HepG2 (cell line): Measurements from ENCODE around the gene CHCHD5. TPM values are rescaled to one million over a fixed set of nuclear protein-coding genes. Genes with fewer than 3 reads are reported as not detected.
A peak's percentile ranks its signal among the peaks of the same experiment; 100 is the strongest.

Experiments used
- AFF4 ChIP-seq: sonication (generic); formaldehyde crosslinking; IDR thresholded peaks from 2 replicates; pipeline ENCODE4 v1.4.0; 2020; ENCODE audit warnings: missing genetic modification reagents
- CBFB ChIP-seq: sonication (generic); formaldehyde crosslinking; IDR thresholded peaks from 2 replicates; pipeline ENCODE4 v1.4.0; 2020; ENCODE audit warnings: missing genetic modification reagents
- CSRNP1 ChIP-seq: sonication (generic); formaldehyde crosslinking; IDR thresholded peaks from 2 replicates; pipeline ENCODE4 v1.8.1; 2023; ENCODE audit warnings: mild to moderate bottlenecking, missing genetic modification reagents
- DPF2 ChIP-seq: sonication (generic); formaldehyde crosslinking; IDR thresholded peaks from 2 replicates; pipeline ENCODE4 v1.4.0; 2020; ENCODE audit warnings: mild to moderate bottlenecking, low read depth, missing genetic modification reagents, borderline replicate concordance
- ETV6 ChIP-seq: sonication (generic); formaldehyde crosslinking; conservative IDR thresholded peaks from 2 replicates; pipeline ENCODE4 v1.4.0; 2020; ENCODE audit warnings: missing genetic modification reagents
- KLF12 ChIP-seq: sonication (generic); formaldehyde crosslinking; IDR thresholded peaks from 2 replicates; pipeline ENCODE4 v1.4.0; 2020; ENCODE audit warnings: missing genetic modification reagents, borderline replicate concordance
- MIER2 ChIP-seq: IDR thresholded peaks from 2 replicates; pipeline ENCODE4 v1.6.1; 2016; ENCODE audit warnings: missing biosample characterization, missing genetic modification reagents
- MTA1 ChIP-seq: sonication (generic); formaldehyde crosslinking; IDR thresholded peaks from 2 replicates; pipeline ENCODE4 v1.4.0; 2020; ENCODE audit warnings: missing genetic modification reagents, mild to moderate bottlenecking, borderline replicate concordance
- NFYC ChIP-seq: IDR thresholded peaks from 2 replicates; pipeline ENCODE4 v1.6.1; 2016; ENCODE audit warnings: missing genetic modification reagents, missing compliant biosample characterization
- PBX2 ChIP-seq: IDR thresholded peaks from 2 replicates; pipeline ENCODE4 v1.6.1; 2016; ENCODE audit warnings: control low read depth
- PREB ChIP-seq: sonication (generic); formaldehyde crosslinking; IDR thresholded peaks from 2 replicates; pipeline ENCODE4 v1.4.0; 2020; ENCODE audit warnings: missing genetic modification reagents
- SYNCRIP ChIP-seq: fragments of 200-400 bp; formaldehyde crosslinking; IDR thresholded peaks from 2 replicates; pipeline ENCODE4 v1.6.1; 2018; ENCODE audit warnings: mild to moderate bottlenecking, low read depth, low read length; ENCODE audit not compliant: insufficient read depth
- ZFAT ChIP-seq: sonication (generic); formaldehyde crosslinking; conservative IDR thresholded peaks from 2 replicates; pipeline ENCODE4 v1.8.1; 2023; ENCODE audit warnings: missing genetic modification reagents, inconsistent platforms
- ZFP62 ChIP-seq: sonication (generic); formaldehyde crosslinking; IDR thresholded peaks from 2 replicates; pipeline ENCODE4 v1.4.0; 2020; ENCODE audit warnings: missing genetic modification reagents
- polyA plus RNA-seq, 8 experiments: library from polyadenylated mRNA; depleted of rRNA in 3 of 8; stranded (reverse) in 7 of 8; unstranded in 1 of 8; fragments of >200 nt; fragmentation: Illumina TruSeq in 4 of 8; extraction: Trizol in 4 of 8; gene quantifications; 2 replicates each; pipeline versions ENCODE4 v1.2.1 to v1.2.3, GENCODE V29; 2011 to 2016; ENCODE audit warnings: low read depth in 4 of 8, missing spikeins in 1 of 8, mixed read lengths in 1 of 8; ENCODE audit not compliant: insufficient read depth in 1 of 8
- total RNA-seq, 5 experiments: library from RNA; depleted of rRNA; stranded (reverse); fragments of >200 nt; fragmentation: Illumina TruSeq; extraction: Trizol; gene quantifications; 2 replicates each; pipeline ENCODE4 v1.2.3, GENCODE V29; 2016; ENCODE audit warnings: low read depth in 1 of 5
- TF ChIP-seq, protein P1 (sequence below): IDR thresholded peaks from 2 replicates; pipeline ENCODE4 v1.6.1; 2016; ENCODE audit warnings: low read depth, missing genetic modification reagents, missing compliant biosample characterization

Gene CHCHD5
- total and polyA plus RNA-seq, 2 of the 13 experiments (the other 11 are each of a cell fraction or from before 2014, with no cell fraction given): 19.0 to 23.9 TPM

DNA sequence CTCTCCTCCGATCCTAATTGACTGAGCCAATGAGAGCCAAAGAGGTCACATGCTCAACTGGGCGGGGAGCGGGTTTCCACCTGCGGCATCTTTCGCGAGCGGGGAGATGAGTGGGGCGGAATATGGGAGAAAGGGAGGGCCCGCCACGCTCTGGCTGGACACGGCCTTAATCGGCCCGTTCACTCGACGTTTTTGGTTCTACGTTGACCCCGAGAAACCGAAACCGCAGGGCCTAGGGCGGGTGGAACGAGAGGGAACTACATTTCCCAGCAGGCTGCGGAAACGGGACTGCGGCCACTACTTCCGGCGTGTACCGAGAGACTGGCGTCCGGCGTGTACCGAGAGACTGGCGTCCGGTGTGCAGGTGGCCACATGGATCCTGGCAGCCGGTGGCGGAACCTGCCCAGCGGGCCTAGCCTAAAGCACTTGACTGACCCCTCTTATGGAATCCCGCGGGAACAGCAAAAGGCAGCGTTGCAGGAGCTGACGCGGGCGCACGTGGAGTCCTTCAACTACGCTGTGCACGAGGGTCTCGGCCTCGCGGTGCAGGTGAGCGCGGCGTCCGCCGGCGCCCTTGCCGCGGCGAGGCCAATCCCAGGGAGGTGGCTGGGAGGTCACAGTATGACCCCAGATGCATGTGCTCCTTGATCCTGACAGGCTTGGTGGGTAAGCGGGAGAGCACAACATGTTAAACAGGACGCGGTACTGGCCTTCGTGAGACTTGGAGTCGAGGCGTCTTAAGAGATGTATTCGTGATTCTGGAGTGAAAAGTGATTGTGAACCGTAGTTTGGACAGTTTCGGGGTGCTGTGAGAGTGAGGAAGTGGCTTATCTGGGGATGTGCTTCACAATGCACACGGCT is 42.1 kb upstream of the CHCHD5 start, which contains the start of gene POLR1B (continued):
- TF ChIP-seq PREB (CRISPR knock-in tag): no peak; the same call in 1 of the 2 replicates
- no peak for TF ChIP-seq SYNCRIP
- TF ChIP-seq NFYC (CRISPR knock-in tag): peak; percentile 67
- no peak for TF ChIP-seq AFF4 (CRISPR knock-in tag)
- TF ChIP-seq ZFAT (CRISPR knock-in tag): no peak
- TF ChIP-seq, protein P1, sequence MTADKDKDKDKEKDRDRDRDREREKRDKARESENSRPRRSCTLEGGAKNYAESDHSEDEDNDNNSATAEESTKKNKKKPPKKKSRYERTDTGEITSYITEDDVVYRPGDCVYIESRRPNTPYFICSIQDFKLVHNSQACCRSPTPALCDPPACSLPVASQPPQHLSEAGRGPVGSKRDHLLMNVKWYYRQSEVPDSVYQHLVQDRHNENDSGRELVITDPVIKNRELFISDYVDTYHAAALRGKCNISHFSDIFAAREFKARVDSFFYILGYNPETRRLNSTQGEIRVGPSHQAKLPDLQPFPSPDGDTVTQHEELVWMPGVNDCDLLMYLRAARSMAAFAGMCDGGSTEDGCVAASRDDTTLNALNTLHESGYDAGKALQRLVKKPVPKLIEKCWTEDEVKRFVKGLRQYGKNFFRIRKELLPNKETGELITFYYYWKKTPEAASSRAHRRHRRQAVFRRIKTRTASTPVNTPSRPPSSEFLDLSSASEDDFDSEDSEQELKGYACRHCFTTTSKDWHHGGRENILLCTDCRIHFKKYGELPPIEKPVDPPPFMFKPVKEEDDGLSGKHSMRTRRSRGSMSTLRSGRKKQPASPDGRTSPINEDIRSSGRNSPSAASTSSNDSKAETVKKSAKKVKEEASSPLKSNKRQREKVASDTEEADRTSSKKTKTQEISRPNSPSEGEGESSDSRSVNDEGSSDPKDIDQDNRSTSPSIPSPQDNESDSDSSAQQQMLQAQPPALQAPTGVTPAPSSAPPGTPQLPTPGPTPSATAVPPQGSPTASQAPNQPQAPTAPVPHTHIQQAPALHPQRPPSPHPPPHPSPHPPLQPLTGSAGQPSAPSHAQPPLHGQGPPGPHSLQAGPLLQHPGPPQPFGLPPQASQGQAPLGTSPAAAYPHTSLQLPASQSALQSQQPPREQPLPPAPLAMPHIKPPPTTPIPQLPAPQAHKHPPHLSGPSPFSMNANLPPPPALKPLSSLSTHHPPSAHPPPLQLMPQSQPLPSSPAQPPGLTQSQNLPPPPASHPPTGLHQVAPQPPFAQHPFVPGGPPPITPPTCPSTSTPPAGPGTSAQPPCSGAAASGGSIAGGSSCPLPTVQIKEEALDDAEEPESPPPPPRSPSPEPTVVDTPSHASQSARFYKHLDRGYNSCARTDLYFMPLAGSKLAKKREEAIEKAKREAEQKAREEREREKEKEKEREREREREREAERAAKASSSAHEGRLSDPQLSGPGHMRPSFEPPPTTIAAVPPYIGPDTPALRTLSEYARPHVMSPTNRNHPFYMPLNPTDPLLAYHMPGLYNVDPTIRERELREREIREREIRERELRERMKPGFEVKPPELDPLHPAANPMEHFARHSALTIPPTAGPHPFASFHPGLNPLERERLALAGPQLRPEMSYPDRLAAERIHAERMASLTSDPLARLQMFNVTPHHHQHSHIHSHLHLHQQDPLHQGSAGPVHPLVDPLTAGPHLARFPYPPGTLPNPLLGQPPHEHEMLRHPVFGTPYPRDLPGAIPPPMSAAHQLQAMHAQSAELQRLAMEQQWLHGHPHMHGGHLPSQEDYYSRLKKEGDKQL (CRISPR knock-in tag): 0 out of 2 replicates have a peak, but pooled peaks have one; percentile 12
- no peak for TF ChIP-seq ZFP62
- no peak; the same call in 1 of the 2 replicates for TF ChIP-seq MIER2 (CRISPR knock-in tag)
- peak; percentile 98 for TF ChIP-seq CSRNP1 (CRISPR knock-in tag)
- peak; percentile 96 for TF ChIP-seq MTA1
- peak; percentile 90; the same call in 1 of the 2 replicates for TF ChIP-seq KLF12 (CRISPR knock-in tag)
- no peak for TF ChIP-seq PBX2 (CRISPR knock-in tag)
- TF ChIP-seq ETV6 (CRISPR knock-in tag): peak; percentile 98
- peak; percentile 97 for TF ChIP-seq CBFB (CRISPR knock-in tag)
- TF ChIP-seq DPF2 (CRISPR knock-in tag): no peak; the same call in 1 of the 2 replicates
